PFSK-1 (cell line): ENCODE results near the gene OSBPL9.

Source experiments
- POLR2AphosphoS5 ChIP-seq: IDR thresholded peaks from 2 replicates; pipeline ENCODE4 v1.6.1; 2012; ENCODE audit warnings: low read depth, mild to moderate bottlenecking, control low read depth, low read length, moderate library complexity
- TAF1 ChIP-seq: IDR thresholded peaks from 2 replicates; pipeline ENCODE4 v1.6.1; 2012; ENCODE audit warnings: low read length, control low read depth, borderline replicate concordance; ENCODE audit not compliant: insufficient read depth
- TF ChIP-seq, protein P1 (sequence below), 2 experiments: IDR thresholded peaks; 2 replicates each; pipeline versions ENCODE4 v1.6.1 to v1.8.0; 2011 to 2012; ENCODE audit warnings: low read depth in 2 of 2, low read length in 2 of 2, control low read depth in 1 of 2, inconsistent platforms in 1 of 2, mild to moderate bottlenecking in 1 of 2, moderate library complexity in 1 of 2; ENCODE audit not compliant: insufficient read depth in 1 of 2

DNA sequence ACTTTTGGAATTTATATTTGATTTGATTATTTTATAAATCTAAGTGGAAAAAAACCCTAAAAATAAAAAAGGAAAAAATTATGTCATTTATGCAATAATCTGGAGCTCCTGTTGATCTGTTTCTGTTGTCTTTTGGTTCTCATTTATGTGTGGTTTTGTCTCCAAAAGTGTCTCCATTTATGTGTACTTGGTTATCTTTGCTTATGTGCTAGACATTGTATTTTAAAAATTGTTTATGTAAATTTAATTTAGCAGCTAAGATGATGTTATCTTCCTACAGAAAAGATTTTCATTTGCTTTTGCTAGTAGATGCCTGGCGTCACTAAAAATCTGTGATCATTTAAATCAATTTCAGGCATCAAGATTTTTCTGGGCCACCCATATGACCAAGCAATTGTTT, 95.7 kb downstream of the OSBPL9 start:
- TF ChIP-seq, protein P1, sequence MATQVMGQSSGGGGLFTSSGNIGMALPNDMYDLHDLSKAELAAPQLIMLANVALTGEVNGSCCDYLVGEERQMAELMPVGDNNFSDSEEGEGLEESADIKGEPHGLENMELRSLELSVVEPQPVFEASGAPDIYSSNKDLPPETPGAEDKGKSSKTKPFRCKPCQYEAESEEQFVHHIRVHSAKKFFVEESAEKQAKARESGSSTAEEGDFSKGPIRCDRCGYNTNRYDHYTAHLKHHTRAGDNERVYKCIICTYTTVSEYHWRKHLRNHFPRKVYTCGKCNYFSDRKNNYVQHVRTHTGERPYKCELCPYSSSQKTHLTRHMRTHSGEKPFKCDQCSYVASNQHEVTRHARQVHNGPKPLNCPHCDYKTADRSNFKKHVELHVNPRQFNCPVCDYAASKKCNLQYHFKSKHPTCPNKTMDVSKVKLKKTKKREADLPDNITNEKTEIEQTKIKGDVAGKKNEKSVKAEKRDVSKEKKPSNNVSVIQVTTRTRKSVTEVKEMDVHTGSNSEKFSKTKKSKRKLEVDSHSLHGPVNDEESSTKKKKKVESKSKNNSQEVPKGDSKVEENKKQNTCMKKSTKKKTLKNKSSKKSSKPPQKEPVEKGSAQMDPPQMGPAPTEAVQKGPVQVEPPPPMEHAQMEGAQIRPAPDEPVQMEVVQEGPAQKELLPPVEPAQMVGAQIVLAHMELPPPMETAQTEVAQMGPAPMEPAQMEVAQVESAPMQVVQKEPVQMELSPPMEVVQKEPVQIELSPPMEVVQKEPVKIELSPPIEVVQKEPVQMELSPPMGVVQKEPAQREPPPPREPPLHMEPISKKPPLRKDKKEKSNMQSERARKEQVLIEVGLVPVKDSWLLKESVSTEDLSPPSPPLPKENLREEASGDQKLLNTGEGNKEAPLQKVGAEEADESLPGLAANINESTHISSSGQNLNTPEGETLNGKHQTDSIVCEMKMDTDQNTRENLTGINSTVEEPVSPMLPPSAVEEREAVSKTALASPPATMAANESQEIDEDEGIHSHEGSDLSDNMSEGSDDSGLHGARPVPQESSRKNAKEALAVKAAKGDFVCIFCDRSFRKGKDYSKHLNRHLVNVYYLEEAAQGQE (IDR thresholded peaks at IDR 0.05; ENCODE audit: insufficient read depth in 1 of 2, low read depth in 2 of 2, low read length in 2 of 2), result no peak
- TF ChIP-seq TAF1, result no peak
- TF ChIP-seq POLR2AphosphoS5, result no peak
